ENCODE measurements around the gene PCTP.

- TF ChIP-seq POLR2A (IDR thresholded peaks at IDR 0.05) (no peak), CTCF (IDR thresholded peaks at IDR 0.05) (no peak)
Measured at GRCh38 chr17:55825213-55825612, 74.4 kb downstream of the PCTP start.
